Subcutaneous abdominal adipose tissue (tissue), 5 donors: ENCODE measurements around the gene ROCK2.
A peak's percentile ranks its signal among the peaks of the same experiment; 100 is the strongest.
"Not testable (repeated sequence)": the region's sequence is repeated elsewhere in the genome, so short reads cannot be mapped to it uniquely, and the experiment has no call there.

Source experiments
- H3K27ac ChIP-seq: one replicate; pipeline ENCODE4 v1.7.0; 2013; ENCODE audit warnings: low read depth, mild to moderate bottlenecking, inconsistent platforms, low read length, moderate library complexity
- H3K27me3 ChIP-seq, 5 donors: one replicate each; pipeline ENCODE4 v1.7.0; 2013; ENCODE audit warnings: low read length in 5 of 5, inconsistent platforms in 1 of 5; ENCODE audit not compliant: control insufficient read depth in 5 of 5, insufficient read depth in 4 of 5
- H3K36me3 ChIP-seq, 5 donors: one replicate each; pipeline ENCODE4 v1.7.0; 2013; ENCODE audit warnings: low read length in 5 of 5; ENCODE audit not compliant: control insufficient read depth in 5 of 5, insufficient read depth in 5 of 5
- H3K4me1 ChIP-seq, 5 donors: one replicate each; pipeline ENCODE4 v1.7.0; 2013; ENCODE audit warnings: low read length in 5 of 5, mild to moderate bottlenecking in 3 of 5, moderate library complexity in 1 of 5; ENCODE audit not compliant: control insufficient read depth in 5 of 5, insufficient read depth in 5 of 5
- H3K4me3 ChIP-seq, 5 donors: one replicate each; pipeline ENCODE4 v1.7.0; 2013; ENCODE audit warnings: low read length in 5 of 5, low read depth in 1 of 5
- H3K9ac ChIP-seq, 5 donors: one replicate each; pipeline ENCODE4 v1.7.0; 2013; ENCODE audit warnings: low read length in 5 of 5, mild to moderate bottlenecking in 4 of 5, moderate library complexity in 3 of 5
- H3K9me3 ChIP-seq, 5 donors: one replicate each; pipeline ENCODE4 v1.7.0; 2013; ENCODE audit warnings: low read length in 5 of 5; ENCODE audit not compliant: control insufficient read depth in 5 of 5
- donor health status: healthy.
- donor health status: healthy.
- donor health status: healthy.
- donor health status: healthy.
- donor health status: healthy.

The ROCK2 gene

GRCh38 chr2:11235583-11235982, 108.9 kb downstream of the ROCK2 start:
- H3K36me3 ChIP-seq, result peaks cover 0 to 8% (median 4%) of the 10 kb centered on the region in 5 donors
- H3K4me3 ChIP-seq, result no peak overlapping the region
- no peak overlapping the region for H3K9ac ChIP-seq

GRCh38 chr2:11234309-11234708, 110.1 kb downstream of the ROCK2 start:
- Histone ChIP-seq H3K36me3 (peaks cover 0 to 8% (median 4%) of the 10 kb centered on the region in 5 donors), H3K9me3 (no peaks in the 10 kb centered on the region), H3K27ac (no peak overlapping the region), H3K4me3 (no peak overlapping the region), H3K9ac (no peak overlapping the region), H3K4me1 (no peaks in the 10 kb centered on the region), H3K27me3 (no peaks in the 10 kb centered on the region)

More at GRCh38 chr2:11235583-11235982, 108.9 kb downstream of the ROCK2 start:
- H3K27ac ChIP-seq, result no peak overlapping the region
- no peaks in the 10 kb centered on the region for H3K27me3 ChIP-seq
- no peaks in the 10 kb centered on the region for H3K4me1 ChIP-seq
- H3K9me3 ChIP-seq, result no peaks in the 10 kb centered on the region

- not testable (repeated sequence) for H3K9me3 ChIP-seq, H3K27ac ChIP-seq, H3K4me1 ChIP-seq, H3K4me3 ChIP-seq, H3K27me3 ChIP-seq
- Histone ChIP-seq H3K9ac (peak overlapping the region in 1 of 5 donors; percentile 4), H3K36me3 (peaks cover 0 to 17% (median 4%) of the 10 kb centered on the region in 5 donors)
Observed at GRCh38 chr2:11231193-11231592, 113.2 kb downstream of the ROCK2 start.

- Histone ChIP-seq H3K4me3 (no peak overlapping the region), H3K9me3 (no peaks in the 10 kb centered on the region), H3K27me3 (no peaks in the 10 kb centered on the region), H3K36me3 (peaks cover 0 to 12% (median 6%) of the 10 kb centered on the region in 5 donors), H3K4me1 (no peaks in the 10 kb centered on the region), H3K9ac (no peak overlapping the region), H3K27ac (no peak overlapping the region)
Observed at GRCh38 chr2:11228692-11229091, 115.7 kb downstream of the ROCK2 start.

GRCh38 chr2:11227595-11227994, 116.8 kb downstream of the ROCK2 start:
- Histone ChIP-seq H3K36me3 (peaks cover 0 to 16% (median 10%) of the 10 kb centered on the region in 5 donors), H3K27ac (no peak overlapping the region), H3K4me3 (no peak overlapping the region), H3K27me3 (no peaks in the 10 kb centered on the region), H3K9me3 (no peaks in the 10 kb centered on the region), H3K9ac (no peak overlapping the region), H3K4me1 (no peaks in the 10 kb centered on the region)

GRCh38 chr2:11224887-11225286, 119.5 kb downstream of the ROCK2 start:
- no peaks in the 10 kb centered on the region for H3K27me3 ChIP-seq
- no peaks in the 10 kb centered on the region for H3K4me1 ChIP-seq
- peaks cover 10 to 32% (median 14%) of the 10 kb centered on the region in 5 donors for H3K36me3 ChIP-seq
- H3K9me3 ChIP-seq, result no peaks in the 10 kb centered on the region
- H3K4me3 ChIP-seq, result no peak overlapping the region
- no peak overlapping the region for H3K27ac ChIP-seq
- H3K9ac ChIP-seq, result peak overlapping the region in 1 of 5 donors; percentile 4

GRCh38 chr2:11222845-11223244, 121.6 kb downstream of the ROCK2 start:
- H3K4me1 ChIP-seq, result no peaks in the 10 kb centered on the region
- H3K9ac ChIP-seq, result peak overlapping the region in 1 of 5 donors; percentile 13
- H3K27ac ChIP-seq, result no peak overlapping the region
- no peaks in the 10 kb centered on the region for H3K27me3 ChIP-seq
- peaks cover 18 to 43% (median 20%) of the 10 kb centered on the region in 5 donors for H3K36me3 ChIP-seq
- H3K9me3 ChIP-seq, result no peaks in the 10 kb centered on the region
- no peak overlapping the region for H3K4me3 ChIP-seq

GRCh38 chr2:11220445-11220844, 124.0 kb downstream of the ROCK2 start:
- H3K4me3 ChIP-seq, result no peak overlapping the region
- H3K27ac ChIP-seq, result no peak overlapping the region
- no peaks in the 10 kb centered on the region for H3K27me3 ChIP-seq
- H3K4me1 ChIP-seq, result no peaks in the 10 kb centered on the region
- no peak overlapping the region for H3K9ac ChIP-seq
- peaks cover 25 to 60% (median 33%) of the 10 kb centered on the region in 5 donors for H3K36me3 ChIP-seq
- H3K9me3 ChIP-seq, result no peaks in the 10 kb centered on the region

GRCh38 chr2:11215407-11215806, 129.0 kb downstream of the ROCK2 start:
- Histone ChIP-seq H3K27ac (no peak overlapping the region), H3K9me3 (no peaks in the 10 kb centered on the region), H3K4me3 (no peak overlapping the region), H3K9ac (no peak overlapping the region), H3K36me3 (peaks cover 45 to 72% (median 57%) of the 10 kb centered on the region in 5 donors), H3K27me3 (no peaks in the 10 kb centered on the region), H3K4me1 (peaks cover 0 to 4% (median 0%) of the 10 kb centered on the region in 5 donors)

GRCh38 chr2:11214770-11215169, 129.7 kb downstream of the ROCK2 start:
- Histone ChIP-seq H3K36me3 (peaks cover 44 to 70% (median 61%) of the 10 kb centered on the region in 5 donors), H3K9me3 (no peaks in the 10 kb centered on the region)

More at GRCh38 chr2:11214770-11215169, 129.7 kb downstream of the ROCK2 start:
- H3K4me1 ChIP-seq, result peaks cover 0 to 4% (median 0%) of the 10 kb centered on the region in 5 donors
- no peak overlapping the region for H3K27ac ChIP-seq
- H3K9ac ChIP-seq, result no peak overlapping the region
- no peaks in the 10 kb centered on the region for H3K27me3 ChIP-seq
- no peak overlapping the region for H3K4me3 ChIP-seq
